ENCODE measurements around the gene PRDM16. TPM values are rescaled to one million over a fixed set of nuclear protein-coding genes. Genes with fewer than 3 reads are reported as not detected.

Gene PRDM16
- total and polyA plus RNA-seq, 2 of the 13 experiments (the other 11 are each of a cell fraction or from before 2014, with no cell fraction given): 0.15 to 0.81 TPM

- TF ChIP-seq TEAD2 (CRISPR knock-in tag; IDR thresholded peaks at IDR 0.05) (no peak), ZNF816 (CRISPR knock-in tag; IDR thresholded peaks at IDR 0.05; ENCODE audit: borderline replicate concordance) (no peak), ZNF225 (CRISPR knock-in tag; IDR thresholded peaks at IDR 0.05) (no peak), ZNF607 (CRISPR knock-in tag; IDR thresholded peaks at IDR 0.05; ENCODE audit: borderline replicate concordance) (no peak; the same call in 1 of the 2 replicates), FOSL1 (CRISPR knock-in tag; IDR thresholded peaks at IDR 0.05; ENCODE audit: borderline replicate concordance) (no peak), MXD4 (CRISPR knock-in tag; IDR thresholded peaks at IDR 0.05) (no peak; the same call in 1 of the 2 replicates), ZNF274 (CRISPR knock-in tag; IDR thresholded peaks at IDR 0.05) (no peak), ARID4A (CRISPR knock-in tag; IDR thresholded peaks at IDR 0.05; ENCODE audit: borderline replicate concordance) (peak; percentile 7; the same call in 1 of the 2 replicates), KDM4B (CRISPR knock-in tag; IDR thresholded peaks at IDR 0.05) (no peak), YEATS2 (CRISPR knock-in tag; IDR thresholded peaks at IDR 0.05; ENCODE audit: borderline replicate concordance) (no peak), MIER2 (CRISPR knock-in tag; IDR thresholded peaks at IDR 0.05) (peak; percentile 17; the same call in 1 of the 2 replicates), NR3C1 (CRISPR knock-in tag; IDR thresholded peaks at IDR 0.05) (no peak), ZNF335 (CRISPR knock-in tag; IDR thresholded peaks at IDR 0.05) (no peak), ZNF510 (CRISPR knock-in tag; IDR thresholded peaks at IDR 0.05; ENCODE audit: low read depth) (no peak), ZBTB10 (CRISPR knock-in tag; IDR thresholded peaks at IDR 0.05; ENCODE audit: borderline replicate concordance) (no peak), RCOR2 (CRISPR knock-in tag; IDR thresholded peaks at IDR 0.05) (no peak), E2F5 (CRISPR knock-in tag; conservative IDR thresholded peaks at IDR 0.05) (no peak), ZNF256 (CRISPR knock-in tag; conservative IDR thresholded peaks at IDR 0.05) (no peak), BCL3 (CRISPR knock-in tag; IDR thresholded peaks at IDR 0.05) (no peak), ZNF460 (CRISPR knock-in tag; IDR thresholded peaks at IDR 0.05; ENCODE audit: borderline replicate concordance) (no peak)
Measured at GRCh38 chr1:3292051-3292722, 223.2 kb downstream of the PRDM16 start (continued).
